DMS53 treated with DMSO at 0.1 percent for 48 hours (cell line): ENCODE results near the gene IL1RL2.

Source experiments
- DNase-seq: peaks from one replicate; lab custom pipeline; 2025; ENCODE audit not compliant: unreplicated experiment; lab: John Stamatoyannopoulos, UW

IL1RL2 gene

GRCh38 chr2:102262216-102263129 lies 75.7 kb downstream of the IL1RL2 start:
- no peak for DNase-seq

DNA sequence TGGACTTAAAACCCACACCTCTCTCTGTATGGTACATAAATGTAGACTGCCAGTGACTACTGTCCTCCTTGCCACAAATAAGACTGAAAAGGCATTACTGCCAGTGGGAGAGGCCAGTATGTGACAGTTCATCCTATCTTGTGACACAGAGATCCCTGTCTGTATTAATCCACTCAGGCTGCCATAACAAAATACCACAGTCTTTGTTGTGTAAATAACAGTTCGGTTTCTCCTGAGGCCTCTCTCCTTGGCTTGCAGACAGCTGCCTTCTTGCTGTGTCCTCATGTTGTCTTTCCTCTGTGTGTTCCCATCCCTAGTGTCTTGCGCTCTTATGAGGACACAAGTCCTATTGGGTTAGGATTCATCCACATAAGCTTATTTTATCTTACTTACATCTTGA lies 78.1 kb downstream of the IL1RL2 start:
- DNase-seq = no peak

DNA sequence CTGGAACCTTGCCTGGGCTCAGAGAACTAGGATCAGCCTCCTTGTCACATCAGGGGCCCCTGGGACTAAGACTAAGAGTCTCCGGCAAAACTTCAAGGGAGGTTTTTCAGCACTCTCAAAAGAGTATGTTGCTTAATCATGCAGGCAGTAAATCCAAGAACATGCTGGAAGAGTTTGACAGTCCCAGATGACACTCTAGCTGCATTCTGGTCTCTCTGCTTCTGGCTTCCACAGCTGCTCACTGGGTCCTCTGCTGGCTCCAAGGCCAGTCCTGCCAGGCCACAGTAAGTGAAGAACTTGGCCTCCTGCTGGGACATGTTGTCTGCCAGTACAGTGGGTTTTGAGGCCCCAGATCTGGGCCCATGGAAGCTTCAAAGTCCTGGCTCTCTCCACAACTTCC lies 79.4 kb downstream of the IL1RL2 start:
- no peak for DNase-seq

- DNase-seq = no peak
These were observed 81.0 kb downstream of the IL1RL2 start for GRCh38 chr2:102267774-102268173.

- no peak for DNase-seq
These were observed 81.8 kb downstream of the IL1RL2 start for GRCh38 chr2:102268510-102269199.

DNA sequence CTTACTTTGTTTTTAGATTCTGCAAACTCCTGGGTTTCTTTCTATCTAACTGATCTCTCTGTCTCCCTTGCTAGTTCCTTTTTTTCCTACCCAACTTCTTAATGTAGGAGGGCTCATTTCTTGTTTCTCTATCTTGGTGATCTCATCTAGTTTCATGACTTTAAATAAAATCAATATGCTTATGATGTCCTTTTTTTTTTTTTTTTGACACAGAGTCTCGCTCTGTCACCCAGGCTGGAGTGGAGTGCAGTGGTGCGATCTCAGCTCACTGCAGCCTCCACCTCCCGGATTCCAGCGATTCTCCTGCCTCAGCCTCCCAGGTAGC lies 82.3 kb downstream of the IL1RL2 start:
- DNase-seq = no peak

- no peak for DNase-seq
These were observed 85.0 kb downstream of the IL1RL2 start for GRCh38 chr2:102271844-102272243.

DNA sequence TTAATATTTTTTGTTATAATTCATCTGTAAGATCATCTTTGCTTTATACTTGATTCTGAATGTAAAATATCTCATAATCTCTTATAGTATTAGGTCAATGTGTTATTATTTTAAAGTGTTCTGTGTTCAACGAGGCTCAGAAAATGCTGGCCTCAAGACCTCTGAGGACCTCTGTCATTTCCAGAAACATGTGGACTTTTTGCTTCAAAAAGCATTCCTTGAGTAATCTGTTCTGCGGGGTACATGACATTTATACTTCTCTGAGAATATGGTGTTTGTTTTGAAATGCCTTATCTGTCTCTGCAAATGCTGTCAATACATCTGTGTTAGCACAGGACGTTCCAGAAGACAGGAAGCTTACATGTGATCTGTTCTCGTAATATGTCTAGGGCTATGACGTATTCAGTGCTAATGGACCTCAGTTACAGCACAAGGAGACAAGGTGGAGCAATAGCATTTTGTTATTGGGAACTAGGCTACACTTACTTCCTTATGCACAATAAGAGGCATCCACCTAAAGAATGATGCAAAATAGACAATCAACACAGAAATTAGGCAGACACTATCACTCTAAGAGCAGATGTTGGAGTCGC lies 86.9 kb downstream of the IL1RL2 start:
- no peak for DNase-seq

- no peak for DNase-seq
These were observed 89.9 kb downstream of the IL1RL2 start for GRCh38 chr2:102276549-102277201.

GRCh38 chr2:102277202-102277700 lies 90.4 kb downstream of the IL1RL2 start:
- DNase-seq = no peak

DNA sequence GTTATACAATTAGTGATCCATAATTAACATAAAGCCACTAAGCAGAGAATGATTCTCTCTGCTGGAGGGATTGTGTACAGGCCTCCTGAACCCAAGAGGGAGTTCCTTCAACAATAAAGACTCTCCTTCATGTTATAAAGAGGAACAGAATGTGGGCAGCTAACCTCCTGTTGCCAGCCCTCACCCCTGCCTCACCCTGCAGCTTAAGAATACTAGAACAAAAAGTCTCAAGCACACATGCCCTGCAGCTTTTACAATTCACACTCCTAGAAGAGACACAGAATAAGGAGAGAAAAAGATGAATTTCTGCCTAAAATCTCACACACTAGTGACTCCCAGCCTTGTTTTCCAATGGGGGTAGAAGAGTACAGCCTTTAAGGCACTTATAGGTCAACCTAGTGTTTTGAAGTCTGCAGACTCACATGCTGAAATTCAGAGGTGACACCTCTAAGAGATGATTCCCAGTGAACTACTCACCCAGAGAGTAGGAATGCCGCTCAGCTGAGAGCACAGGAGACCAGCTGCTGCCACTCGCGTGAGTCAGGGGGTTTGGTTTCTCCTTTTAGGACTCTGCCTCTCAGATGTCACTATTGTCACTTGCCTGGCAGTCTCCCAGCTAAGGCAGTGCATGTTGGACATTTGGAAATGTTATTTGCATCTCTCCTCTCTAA lies 92.0 kb downstream of the IL1RL2 start:
- no peak for DNase-seq

GRCh38 chr2:102279391-102279735 lies 92.5 kb downstream of the IL1RL2 start:
- DNase-seq = no peak

DNA sequence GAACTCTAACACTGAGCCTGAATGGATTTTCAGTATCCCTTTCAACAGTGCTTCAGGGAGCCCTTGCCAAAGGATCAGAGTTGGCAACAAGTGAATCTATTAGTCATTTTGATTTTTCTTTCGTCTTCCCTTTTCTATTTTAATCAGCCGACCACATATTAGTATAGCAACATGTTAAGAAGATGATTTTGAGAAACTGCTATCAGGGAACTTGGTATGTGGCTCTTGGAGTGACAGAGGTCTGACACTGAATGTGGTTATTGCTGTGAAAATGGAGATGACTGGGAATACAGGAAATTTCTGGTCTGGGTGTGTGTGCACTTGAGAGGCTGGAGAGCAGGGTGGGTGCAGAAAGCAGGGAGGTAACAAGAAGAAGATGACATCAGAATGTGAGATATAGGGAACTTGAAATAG lies 95.9 kb downstream of the IL1RL2 start:
- DNase-seq = no peak

DNA sequence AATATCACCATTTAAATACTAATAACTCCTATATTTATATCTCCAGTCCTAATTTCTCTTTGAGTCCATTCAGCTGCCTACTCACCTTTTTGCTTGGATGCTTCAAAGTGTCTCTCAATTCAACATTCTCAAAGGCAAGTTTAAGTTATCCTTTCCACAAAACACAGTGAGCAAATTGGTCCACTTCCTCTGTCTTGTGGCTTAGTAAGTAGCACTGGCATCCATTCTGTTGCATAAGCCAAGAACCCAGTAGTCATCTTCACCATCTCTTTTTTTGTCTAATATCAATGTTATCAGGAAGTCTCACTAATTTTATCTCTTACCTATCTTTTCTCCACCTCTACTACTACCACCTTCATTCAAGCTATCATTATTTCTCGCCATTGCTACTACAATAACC lies 97.2 kb downstream of the IL1RL2 start:
- DNase-seq = no peak

GRCh38 chr2:102284611-102285010 lies 97.8 kb downstream of the IL1RL2 start:
- DNase-seq = no peak

GRCh38 chr2:102285368-102285767 lies 98.5 kb downstream of the IL1RL2 start:
- DNase-seq = no peak

DNA sequence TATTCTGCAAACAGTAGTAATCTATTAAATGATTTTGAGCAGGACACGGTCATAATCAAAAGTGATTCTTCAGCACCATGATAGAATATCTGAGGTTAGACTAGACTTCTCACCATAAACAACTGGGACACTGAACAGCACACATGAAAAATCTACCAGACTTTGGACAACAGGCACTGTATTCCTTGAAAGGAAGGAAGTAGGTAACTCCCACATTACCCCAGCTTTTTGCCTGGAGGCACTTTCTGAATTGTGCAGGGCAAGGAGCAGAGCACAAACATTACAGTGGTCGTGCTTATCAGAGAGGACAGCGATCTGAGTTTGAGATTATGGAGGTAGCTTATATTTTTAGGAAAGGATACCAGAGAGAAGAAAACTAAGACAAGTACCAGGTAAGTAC lies 99.2 kb downstream of the IL1RL2 start:
- no peak for DNase-seq

GRCh38 chr2:102289129-102289528 lies 102.3 kb downstream of the IL1RL2 start:
- DNase-seq = no peak
